Stimulated activated CD8-positive, alpha-beta memory T cell treated with anti-CD3 and anti-CD28 coated beads, Interleukin-7, amount 100 ng/mL, for 1 hour (primary cell): ENCODE data around the gene RANBP10.
"Not testable (repeated sequence)": the region's sequence is repeated elsewhere in the genome, so short reads cannot be mapped to it uniquely, and the experiment has no call there.

Source experiments
- DNase-seq, 2 donors: peaks; one replicate each; pipeline ENCODE4 v3.0.0-alpha.2; 2020; ENCODE audit warnings: low read depth in 2 of 2

The RANBP10 gene

GRCh38 chr16:67806428-67807147 is at the start of gene RANBP10, which contains the start of gene TSNAXIP1:
TSS of gene RANBP10 (minus strand) at chr16:67806560. CDS start at chr16:67806536, 24 bp downstream.
TSS of gene TSNAXIP1 (plus strand) at chr16:67806889. CDS start at chr16:67807150, 261 bp downstream.
- DNase-seq: peak; percentile 86 to 87

- DNase-seq: no peak
Observed at GRCh38 chr16:67855789-67856188, 49.4 kb upstream of the RANBP10 start.

GRCh38 chr16:67853670-67854069 is 47.3 kb upstream of the RANBP10 start:
- DNase-seq: no peak

GRCh38 chr16:67848118-67848517 is 41.8 kb upstream of the RANBP10 start:
- DNase-seq: no peak

DNA sequence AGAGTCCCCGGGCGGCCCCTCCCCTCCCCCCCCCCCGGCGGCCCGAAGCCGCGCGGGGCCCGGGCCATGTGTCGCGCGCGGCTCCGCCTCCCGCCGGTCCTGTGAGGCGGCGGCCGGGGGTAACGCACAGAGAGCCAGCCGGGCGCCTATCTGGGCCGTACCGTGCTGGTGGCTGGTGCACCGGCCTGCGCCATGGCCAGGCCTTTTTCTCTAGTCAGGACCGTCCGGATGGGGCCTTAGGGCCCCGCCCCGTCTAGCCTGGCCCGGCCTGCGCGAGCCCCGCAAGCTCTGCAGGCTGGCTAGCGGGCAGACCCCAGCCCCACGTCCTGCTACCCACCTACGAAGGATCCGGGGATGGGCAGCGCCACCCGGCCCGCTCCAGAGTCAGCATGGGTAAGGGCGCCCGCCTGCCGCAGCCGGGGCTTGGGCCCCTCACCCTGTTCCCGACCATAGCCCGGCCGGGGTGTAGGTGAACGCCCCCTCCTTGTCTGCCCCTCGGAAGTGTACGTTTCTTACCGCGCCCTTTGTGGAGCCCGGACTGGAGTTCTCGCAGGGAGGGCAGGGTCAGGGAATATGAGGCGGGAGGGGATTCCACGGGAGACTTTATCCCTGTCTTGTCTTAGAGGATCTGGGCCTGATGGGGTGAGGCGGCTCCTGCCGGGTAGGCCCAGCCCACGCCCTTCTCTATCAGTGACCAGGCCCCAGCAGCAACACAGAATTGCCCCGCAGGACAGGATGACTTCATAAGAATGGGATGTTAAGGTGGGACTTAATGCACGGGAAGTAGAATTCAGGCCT is 40.9 kb upstream of the RANBP10 start, which contains the start of gene CENPT:
TSS of gene CENPT (minus strand) at position 630 of the 798 bp plus-strand sequence. CDS start 13,834 bp downstream, outside the sequence.
- DNase-seq: no peak

DNA sequence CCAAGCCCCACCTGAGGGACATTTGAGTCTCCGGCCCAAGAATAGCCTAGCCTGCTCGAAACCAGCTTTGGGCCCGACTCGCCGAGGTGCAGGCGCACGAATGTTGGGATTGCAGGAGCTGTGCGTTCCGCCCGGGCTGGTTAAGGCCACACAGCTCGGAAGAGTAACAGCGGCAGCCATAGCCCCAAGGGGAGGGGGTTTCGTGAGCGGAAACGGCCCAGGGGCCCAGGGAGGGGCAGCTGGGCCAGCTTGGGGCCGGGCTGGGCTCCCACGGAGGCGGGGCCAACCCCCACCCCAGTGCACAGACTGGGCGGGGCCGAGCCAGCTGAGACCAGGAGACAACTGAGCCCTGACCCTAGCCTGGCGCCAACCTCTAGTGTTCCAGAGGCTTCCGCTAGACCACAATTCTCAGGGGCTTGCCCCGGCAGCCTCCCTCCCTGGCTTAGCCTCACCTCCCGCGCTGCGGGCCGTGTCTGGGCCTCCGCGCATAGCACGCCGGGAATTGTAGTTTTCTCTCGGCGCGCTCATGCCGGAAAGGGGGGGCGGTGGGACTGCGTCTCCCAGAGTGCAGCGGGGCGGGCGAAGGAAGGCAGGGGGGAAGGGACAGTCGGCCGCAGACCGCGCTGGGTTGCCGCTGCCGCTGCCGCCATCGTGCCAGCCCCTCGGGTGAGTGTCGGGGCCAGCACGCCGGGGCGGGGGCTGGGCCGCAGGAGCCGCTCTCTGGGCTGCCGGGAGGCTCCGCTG is 40.1 kb upstream of the RANBP10 start, which contains the start of gene NUTF2:
TSS of gene NUTF2 (plus strand) at position 614 of the 744 bp plus-strand sequence. CDS start 18,198 bp downstream, outside the sequence.
- peak; percentile 88 to 89 for DNase-seq

DNA sequence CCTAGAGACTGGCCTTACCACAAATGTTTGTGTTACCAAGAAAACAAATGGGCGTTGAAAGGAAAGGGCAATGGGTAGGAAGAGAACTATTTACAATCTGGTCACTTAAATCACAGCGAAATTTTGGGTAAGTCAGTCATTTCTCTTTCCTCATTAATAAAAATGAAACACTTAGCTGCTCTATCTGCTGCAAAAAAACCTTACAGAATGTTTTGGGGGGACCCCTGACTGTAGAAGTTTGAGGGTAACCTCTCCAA is 39.6 kb upstream of the RANBP10 start:
- DNase-seq: no peak

DNA sequence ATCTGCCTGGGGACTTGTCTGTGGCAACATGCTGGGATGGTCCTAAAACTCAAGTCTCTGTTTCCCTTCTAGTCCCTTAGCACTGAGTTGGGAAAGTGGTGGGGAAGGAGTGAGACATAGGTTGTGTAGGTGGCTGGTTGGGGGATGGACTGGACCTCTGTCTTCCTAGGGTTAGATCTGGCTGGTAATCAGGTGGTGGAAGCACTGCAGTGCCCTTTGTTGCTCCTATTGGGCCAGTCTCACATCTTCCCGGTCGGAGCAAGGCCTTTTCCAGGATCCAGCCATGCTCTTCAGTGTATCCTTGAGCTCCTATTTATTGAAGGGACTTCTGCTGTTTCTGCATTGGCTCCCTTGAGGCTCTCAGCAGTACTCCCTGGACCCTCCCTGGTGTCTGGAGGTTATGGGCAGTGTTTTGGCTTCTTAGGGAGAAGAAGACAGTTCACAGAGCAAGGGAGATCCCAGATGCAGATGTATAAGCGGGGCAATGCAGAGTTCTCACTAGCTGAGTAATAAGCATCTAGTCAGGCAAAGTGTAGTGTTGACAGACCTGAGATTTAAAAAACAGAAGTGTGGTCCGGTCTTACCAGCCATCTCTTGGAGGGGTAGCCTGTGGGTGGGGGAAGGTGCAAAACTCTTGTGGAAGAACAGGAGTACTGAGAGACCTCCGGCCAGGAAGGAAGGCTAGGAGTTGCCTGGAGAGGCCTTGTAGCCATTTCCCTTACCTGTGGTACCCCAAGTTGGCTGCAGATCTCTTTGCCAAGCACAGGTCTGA is 39.1 kb upstream of the RANBP10 start:
- DNase-seq: no peak

DNA sequence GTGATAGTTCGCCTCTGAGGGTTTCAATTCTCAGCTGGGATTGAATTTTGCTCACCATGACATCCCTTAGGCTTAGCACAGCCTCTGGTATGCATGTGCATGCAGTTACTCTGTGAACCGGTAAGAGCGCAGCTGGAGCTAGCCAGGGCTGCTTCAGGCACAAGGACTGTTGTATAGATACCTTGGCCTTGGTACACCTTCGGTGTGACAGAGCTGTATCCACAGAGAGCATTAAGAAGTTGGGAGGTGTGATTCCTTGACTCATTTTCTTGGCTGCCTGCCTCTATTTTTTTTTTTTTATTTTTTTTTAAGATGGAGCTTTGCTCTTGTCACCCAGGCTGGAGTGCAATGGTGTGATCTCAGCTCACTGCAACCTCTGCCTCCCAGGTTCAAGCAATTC is 38.1 kb upstream of the RANBP10 start:
- no peak for DNase-seq

- no peak for DNase-seq
Observed at GRCh38 chr16:67843343-67843765, 37.0 kb upstream of the RANBP10 start.

GRCh38 chr16:67842509-67843342 is 36.4 kb upstream of the RANBP10 start:
- peak; percentile 15 to 24 for DNase-seq

DNA sequence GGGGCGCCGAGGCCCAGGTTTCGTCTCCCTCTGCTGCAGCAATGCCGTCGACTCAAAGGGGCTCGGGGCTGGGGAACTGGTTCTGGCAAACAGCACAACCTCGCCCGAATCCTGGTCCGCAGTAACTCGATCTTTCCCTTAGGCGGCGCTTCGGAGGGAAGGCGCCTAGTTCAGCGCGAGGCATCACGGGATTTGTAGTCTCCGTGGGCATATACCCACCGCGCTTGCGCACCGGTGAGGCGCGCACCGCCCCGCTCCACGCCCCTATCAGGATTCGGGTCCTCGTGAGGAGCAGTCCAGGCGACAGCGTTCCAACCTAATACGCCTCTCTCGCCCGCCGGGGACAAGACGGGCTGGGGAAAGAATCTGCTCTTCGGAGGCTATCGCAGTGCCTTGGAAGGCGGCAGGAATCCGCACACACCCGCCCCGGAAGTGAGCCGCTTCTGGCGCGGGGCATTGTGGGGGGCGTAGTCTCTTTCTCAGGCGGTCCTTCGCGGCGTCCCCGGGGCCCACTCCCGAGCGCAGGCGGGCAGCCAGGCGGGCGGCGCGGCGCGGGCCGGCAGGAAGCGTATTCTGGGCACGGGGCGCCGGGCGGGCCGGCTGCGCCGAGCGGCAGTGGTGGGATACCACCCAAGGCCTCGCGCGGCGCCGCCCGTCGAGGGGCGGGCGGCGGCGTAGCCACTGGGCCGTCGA is 35.6 kb upstream of the RANBP10 start, which contains the start of gene THAP11:
TSS of gene THAP11 (plus strand) at position 505 of the 693 bp plus-strand sequence. CDS start 235 bp downstream, outside the sequence.
- peak; percentile 86 to 90 for DNase-seq

GRCh38 chr16:67841198-67841815 is 34.9 kb upstream of the RANBP10 start:
- DNase-seq: no peak

- no peak for DNase-seq
Observed at GRCh38 chr16:67837811-67838210, 31.5 kb upstream of the RANBP10 start.

DNA sequence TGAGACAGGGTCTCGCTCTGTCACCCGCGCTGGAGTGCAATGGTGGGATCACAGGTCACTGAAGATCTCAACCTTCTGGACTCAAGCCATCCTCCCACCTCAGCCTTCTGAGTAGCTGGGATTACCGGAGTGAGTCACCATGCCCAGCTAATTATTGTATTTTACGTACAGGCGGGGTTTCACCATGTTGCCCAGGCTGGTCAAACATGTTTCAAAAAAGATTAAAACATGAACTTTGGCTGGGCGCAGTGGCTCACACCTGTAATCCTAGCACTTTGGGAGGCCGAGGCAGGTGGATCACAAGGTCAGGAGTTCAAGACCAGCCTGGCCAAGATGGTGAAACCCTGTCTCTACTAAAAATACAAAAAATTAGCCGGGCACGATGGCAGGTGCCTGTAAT is 30.8 kb upstream of the RANBP10 start:
- not testable (repeated sequence) for DNase-seq

GRCh38 chr16:67834242-67834614 is 27.9 kb upstream of the RANBP10 start:
- DNase-seq: no peak

DNA sequence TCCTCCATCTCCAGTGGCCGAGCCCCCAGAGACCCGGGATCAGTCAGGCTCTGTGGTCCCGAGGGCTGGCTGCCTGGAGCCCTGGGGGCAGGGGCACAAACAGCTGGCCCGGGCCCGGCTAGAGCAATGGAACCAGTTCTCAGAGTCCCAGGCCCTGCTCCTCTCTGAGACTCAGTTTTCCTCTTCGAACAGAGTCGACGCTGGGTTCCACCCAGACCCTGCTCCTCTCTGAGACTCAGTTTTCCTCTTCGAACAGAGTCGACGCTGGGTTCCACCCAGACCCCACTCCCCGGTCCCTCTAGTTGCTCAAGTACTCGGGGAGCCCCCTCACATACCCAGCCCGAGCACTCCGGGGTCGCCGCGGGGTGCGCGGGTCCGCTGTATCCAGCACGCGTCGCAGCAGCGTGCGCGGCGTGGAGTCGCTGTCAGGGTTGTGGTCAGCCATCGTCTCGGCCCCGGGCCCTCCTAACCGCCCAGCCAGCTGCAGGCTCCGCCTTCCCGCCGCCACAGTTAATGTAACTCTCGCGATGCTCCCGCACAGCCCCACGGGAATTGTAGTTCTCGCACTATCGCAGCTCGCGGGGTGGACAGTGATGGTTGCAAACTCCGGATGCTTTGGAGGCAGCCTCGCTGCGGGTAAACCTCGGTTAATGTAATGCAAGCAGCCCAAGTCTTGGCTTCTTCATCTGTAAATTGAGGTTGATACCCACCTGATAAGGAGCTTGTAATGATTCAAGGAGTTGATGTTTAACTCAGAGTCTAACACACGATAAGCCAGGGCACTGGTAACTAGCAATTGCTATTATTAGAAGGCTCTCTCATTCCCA is 27.3 kb upstream of the RANBP10 start:
- DNase-seq: peak; percentile 84 to 86

DNA sequence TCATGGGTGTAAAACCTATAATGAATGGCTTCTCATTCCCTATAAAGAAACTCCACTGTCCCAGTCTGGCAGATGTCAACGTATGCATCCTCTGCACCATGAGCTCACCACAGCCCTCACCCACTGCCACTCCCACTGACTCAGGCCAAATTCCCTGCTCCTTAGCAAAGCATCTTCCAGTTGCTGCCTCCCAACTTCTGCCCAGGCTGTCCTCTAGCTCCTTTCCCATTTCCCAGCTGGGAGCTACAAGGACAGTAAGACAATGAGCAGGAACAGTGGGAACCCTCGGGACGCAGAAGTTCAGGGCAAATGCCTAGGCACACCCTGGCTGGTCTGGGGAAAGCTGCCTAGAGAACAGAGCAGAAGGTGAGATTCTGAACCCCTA is 26.7 kb upstream of the RANBP10 start:
- DNase-seq: no peak
